Uterus (tissue), 2 donors: ENCODE data around the gene AAK1.

ENCODE experiments used
- CTCF ChIP-seq, 4 experiments: fragments of 200-600 bp in 2 of 4; fragments of 450-650 bp in 2 of 4; sonication (generic) in 2 of 4; IDR thresholded peaks; one replicate each; pipeline ENCODE4 v1.5.1; 2016 to 2019; ENCODE audit warnings: antibody characterized with exemption in 4 of 4, mild to moderate bottlenecking in 2 of 4, moderate library complexity in 1 of 4
- POLR2A ChIP-seq, 2 donors: fragments of 450-650 bp; IDR thresholded peaks; one replicate each; pipeline ENCODE4 v1.6.1; 2016; ENCODE audit warnings: antibody characterized with exemption in 2 of 2, mild to moderate bottlenecking in 1 of 2, moderate library complexity in 1 of 2

GRCh38 chr2:69554981-69555380 lies 88.6 kb downstream of the AAK1 start:
- TF ChIP-seq POLR2A (IDR thresholded peaks at IDR 0.05) (no peak), CTCF (IDR thresholded peaks at IDR 0.05) (no peak)
